ENCODE measurements around the gene CES5A. TPM values are rescaled to one million over a fixed set of nuclear protein-coding genes. Genes with fewer than 3 reads are reported as not detected.

Gene CES5A
- total and polyA plus RNA-seq, 2 of the 4 experiments (the other 2 are of a cell fraction) = not detected

DNA sequence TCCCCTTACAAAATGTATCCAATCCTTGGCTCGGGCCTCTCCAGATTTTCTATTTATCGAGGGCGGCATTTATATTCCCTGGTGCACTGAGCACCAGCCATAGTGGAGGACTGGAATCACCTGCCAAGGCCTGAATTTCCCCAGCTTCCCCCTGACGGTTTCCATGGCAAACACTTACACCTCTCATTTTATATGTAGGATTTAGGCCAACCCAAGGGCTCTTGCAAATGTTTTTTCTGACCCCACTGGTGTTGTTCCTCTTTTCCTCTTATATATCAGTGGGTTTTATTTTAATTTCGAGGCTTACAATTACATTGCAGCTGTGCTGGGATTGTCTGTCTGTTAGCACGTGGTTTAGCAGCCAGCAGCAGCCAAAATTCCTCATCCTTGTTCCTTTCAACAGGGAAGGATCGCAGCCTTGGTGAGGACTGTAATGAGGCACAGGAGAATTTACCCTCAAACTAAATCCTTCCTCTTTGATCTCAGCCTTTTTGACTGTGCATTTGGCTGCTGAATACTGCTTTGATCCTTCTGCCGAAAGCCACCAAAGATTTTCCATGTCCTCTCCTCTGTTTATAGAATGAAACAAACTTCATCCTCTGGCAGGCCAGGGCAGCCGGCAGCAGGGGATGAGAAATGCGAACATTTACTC lies 26.5 kb upstream of the CES5A start:
- Histone ChIP-seq H3K4me3 (ENCODE audit: insufficient read depth, low read depth, low read length) (no peak overlapping the region), H3K27ac (ENCODE audit: insufficient read depth, low read length) (no peak overlapping the region), H3K14ac (replicated peaks; ENCODE audit: low read depth, low read length) (no peak overlapping the region), H3K4me2 (ENCODE audit: low read depth, low read length) (no peak overlapping the region), H2AK5ac (ENCODE audit: low read depth, low read length) (no peak overlapping the region), H3K27me3 (ENCODE audit: control insufficient read depth, insufficient read depth, low read length) (no peaks in the 10 kb centered on the region), H3K9ac (ENCODE audit: low read depth, low read length) (no peak overlapping the region), H4K5ac (ENCODE audit: low read depth, low read length) (no peak overlapping the region), H2BK15ac (ENCODE audit: low read depth, low read length) (no peak overlapping the region), H3K9me3 (ENCODE audit: control insufficient read depth, insufficient read depth, low read length) (no peaks in the 10 kb centered on the region), H2AFZ (replicated peaks; ENCODE audit: low read length, poor library complexity) (no peak overlapping the region), H3K4me1 (ENCODE audit: control insufficient read depth, insufficient read depth, low read length) (no peaks in the 10 kb centered on the region), H4K20me1 (ENCODE audit: insufficient read depth, low read length) (no peaks in the 10 kb centered on the region), H3K18ac (ENCODE audit: low read depth, low read length) (no peak overlapping the region), H3K9me1 (ENCODE audit: insufficient read depth, low read length) (no peaks in the 10 kb centered on the region), H2BK5ac (ENCODE audit: low read depth, low read length, poor library complexity, severe bottlenecking) (no peak overlapping the region), H3K23ac (ENCODE audit: low read depth, low read length) (no peak overlapping the region), H3K36me3 (ENCODE audit: control insufficient read depth, insufficient read depth, low read length) (no peaks in the 10 kb centered on the region), H3K56ac (ENCODE audit: extremely low read depth, insufficient read depth, low read length) (no peak overlapping the region), H4K91ac (ENCODE audit: insufficient read depth, low read depth, low read length) (no peak overlapping the region), H2AK9ac (replicated peaks; ENCODE audit: low read depth, low read length, poor library complexity) (no peak overlapping the region), H3K79me1 (ENCODE audit: low read depth in 1 of 2, low read length in 2 of 2) (no peaks in the 10 kb centered on the region), H2BK20ac (ENCODE audit: low read depth, low read length) (no peak overlapping the region), H4K8ac (ENCODE audit: low read depth in 2 of 2, low read length in 2 of 2) (no peak overlapping the region), H2BK120ac (ENCODE audit: low read depth, low read length) (no peak overlapping the region), H3K4ac (ENCODE audit: low read depth, low read length) (no peak overlapping the region)
- ChIA-PET CTCF (no interaction called here), POLR2A (ENCODE audit: unreplicated experiment) (no interaction called here)
- WGBS, 2 experiments (ENCODE audit: extremely low coverage in 2 of 2, insufficient read length in 1 of 2) = no CpG with 5 or more reads among the region's 10 CpGs
- intact Hi-C loops (cut with micrococcal nuclease) (no loop called here), dilution Hi-C loops (cut with HindIII; ENCODE audit: low sequenced_read_pairs, unreplicated experiment) (no loop called here), in situ Hi-C loops (cut with MboI; ENCODE audit: low sequenced_read_pairs) (no loop called here)
- DNase-seq (no peak), ATAC-seq (ENCODE audit: low read depth) (no peak)
- BruUV-seq (replicated peaks) = no TSS peak
- TF ChIP-seq NFE2L2 (IDR thresholded peaks at IDR 0.05; ENCODE audit: low read depth, low read length) (no peak), BHLHE40 (IDR thresholded peaks at IDR 0.05; ENCODE audit: low read depth, low read length) (no peak), SMC3 (IDR thresholded peaks at IDR 0.05; ENCODE audit: low read depth, low read length) (no peak), CHD1 (IDR thresholded peaks at IDR 0.05; ENCODE audit: low read depth, low read length) (no peak), RFX5 (IDR thresholded peaks at IDR 0.05; ENCODE audit: low read depth, low read length) (no peak), MAFK (IDR thresholded peaks at IDR 0.05; ENCODE audit: low read depth, low read length) (no peak), FOS (IDR thresholded peaks at IDR 0.05; ENCODE audit: low read depth, low read length) (no peak), MAZ (IDR thresholded peaks at IDR 0.05; ENCODE audit: borderline replicate concordance, low read depth, low read length) (no peak), CEBPB (IDR thresholded peaks at IDR 0.05; ENCODE audit: low read depth, low read length) (no peak), POLR2A (IDR thresholded peaks at IDR 0.05; ENCODE audit: low read depth, low read length) (no peak)
- TF ChIP-seq, protein P1, sequence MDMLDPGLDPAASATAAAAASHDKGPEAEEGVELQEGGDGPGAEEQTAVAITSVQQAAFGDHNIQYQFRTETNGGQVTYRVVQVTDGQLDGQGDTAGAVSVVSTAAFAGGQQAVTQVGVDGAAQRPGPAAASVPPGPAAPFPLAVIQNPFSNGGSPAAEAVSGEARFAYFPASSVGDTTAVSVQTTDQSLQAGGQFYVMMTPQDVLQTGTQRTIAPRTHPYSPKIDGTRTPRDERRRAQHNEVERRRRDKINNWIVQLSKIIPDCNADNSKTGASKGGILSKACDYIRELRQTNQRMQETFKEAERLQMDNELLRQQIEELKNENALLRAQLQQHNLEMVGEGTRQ (IDR thresholded peaks at IDR 0.05; ENCODE audit: low read depth, low read length) = no peak
- TF ChIP-seq, protein P2, sequence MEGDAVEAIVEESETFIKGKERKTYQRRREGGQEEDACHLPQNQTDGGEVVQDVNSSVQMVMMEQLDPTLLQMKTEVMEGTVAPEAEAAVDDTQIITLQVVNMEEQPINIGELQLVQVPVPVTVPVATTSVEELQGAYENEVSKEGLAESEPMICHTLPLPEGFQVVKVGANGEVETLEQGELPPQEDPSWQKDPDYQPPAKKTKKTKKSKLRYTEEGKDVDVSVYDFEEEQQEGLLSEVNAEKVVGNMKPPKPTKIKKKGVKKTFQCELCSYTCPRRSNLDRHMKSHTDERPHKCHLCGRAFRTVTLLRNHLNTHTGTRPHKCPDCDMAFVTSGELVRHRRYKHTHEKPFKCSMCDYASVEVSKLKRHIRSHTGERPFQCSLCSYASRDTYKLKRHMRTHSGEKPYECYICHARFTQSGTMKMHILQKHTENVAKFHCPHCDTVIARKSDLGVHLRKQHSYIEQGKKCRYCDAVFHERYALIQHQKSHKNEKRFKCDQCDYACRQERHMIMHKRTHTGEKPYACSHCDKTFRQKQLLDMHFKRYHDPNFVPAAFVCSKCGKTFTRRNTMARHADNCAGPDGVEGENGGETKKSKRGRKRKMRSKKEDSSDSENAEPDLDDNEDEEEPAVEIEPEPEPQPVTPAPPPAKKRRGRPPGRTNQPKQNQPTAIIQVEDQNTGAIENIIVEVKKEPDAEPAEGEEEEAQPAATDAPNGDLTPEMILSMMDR (conservative IDR thresholded peaks at IDR 0.05; ENCODE audit: low read depth, low read length) = no peak
- TF ChIP-seq, protein P3, sequence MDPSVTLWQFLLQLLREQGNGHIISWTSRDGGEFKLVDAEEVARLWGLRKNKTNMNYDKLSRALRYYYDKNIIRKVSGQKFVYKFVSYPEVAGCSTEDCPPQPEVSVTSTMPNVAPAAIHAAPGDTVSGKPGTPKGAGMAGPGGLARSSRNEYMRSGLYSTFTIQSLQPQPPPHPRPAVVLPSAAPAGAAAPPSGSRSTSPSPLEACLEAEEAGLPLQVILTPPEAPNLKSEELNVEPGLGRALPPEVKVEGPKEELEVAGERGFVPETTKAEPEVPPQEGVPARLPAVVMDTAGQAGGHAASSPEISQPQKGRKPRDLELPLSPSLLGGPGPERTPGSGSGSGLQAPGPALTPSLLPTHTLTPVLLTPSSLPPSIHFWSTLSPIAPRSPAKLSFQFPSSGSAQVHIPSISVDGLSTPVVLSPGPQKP (IDR thresholded peaks at IDR 0.05; ENCODE audit: borderline replicate concordance, low read depth, low read length) = no peak

Measured in IMR-90 (cell line).